ENCODE data around the gene SMCR8. TPM values are rescaled to one million over a fixed set of nuclear protein-coding genes. Genes with fewer than 3 reads are reported as not detected.

The SMCR8 gene
- total and polyA plus RNA-seq, 2 of the 13 experiments (the other 11 are each of a cell fraction or from before 2014, with no cell fraction given), result 7.6 to 11.8 TPM

- TF ChIP-seq TEAD3 (CRISPR knock-in tag; optimal IDR thresholded peaks at IDR 0.05; ENCODE audit: borderline replicate concordance), result no peak
- 0 out of 2 replicates have a peak, but pooled peaks have one; percentile 33 for TF ChIP-seq MTF2 (CRISPR knock-in tag; IDR thresholded peaks at IDR 0.05; ENCODE audit: borderline replicate concordance)
- TF ChIP-seq ATF5 (CRISPR knock-in tag; IDR thresholded peaks at IDR 0.05; ENCODE audit: low read depth), result no peak
- TF ChIP-seq, protein P1, sequence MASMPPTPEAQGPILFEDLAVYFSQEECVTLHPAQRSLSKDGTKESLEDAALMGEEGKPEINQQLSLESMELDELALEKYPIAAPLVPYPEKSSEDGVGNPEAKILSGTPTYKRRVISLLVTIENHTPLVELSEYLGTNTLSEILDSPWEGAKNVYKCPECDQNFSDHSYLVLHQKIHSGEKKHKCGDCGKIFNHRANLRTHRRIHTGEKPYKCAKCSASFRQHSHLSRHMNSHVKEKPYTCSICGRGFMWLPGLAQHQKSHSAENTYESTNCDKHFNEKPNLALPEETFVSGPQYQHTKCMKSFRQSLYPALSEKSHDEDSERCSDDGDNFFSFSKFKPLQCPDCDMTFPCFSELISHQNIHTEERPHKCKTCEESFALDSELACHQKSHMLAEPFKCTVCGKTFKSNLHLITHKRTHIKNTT (CRISPR knock-in tag; IDR thresholded peaks at IDR 0.05), result no peak
- TF ChIP-seq, protein P2, sequence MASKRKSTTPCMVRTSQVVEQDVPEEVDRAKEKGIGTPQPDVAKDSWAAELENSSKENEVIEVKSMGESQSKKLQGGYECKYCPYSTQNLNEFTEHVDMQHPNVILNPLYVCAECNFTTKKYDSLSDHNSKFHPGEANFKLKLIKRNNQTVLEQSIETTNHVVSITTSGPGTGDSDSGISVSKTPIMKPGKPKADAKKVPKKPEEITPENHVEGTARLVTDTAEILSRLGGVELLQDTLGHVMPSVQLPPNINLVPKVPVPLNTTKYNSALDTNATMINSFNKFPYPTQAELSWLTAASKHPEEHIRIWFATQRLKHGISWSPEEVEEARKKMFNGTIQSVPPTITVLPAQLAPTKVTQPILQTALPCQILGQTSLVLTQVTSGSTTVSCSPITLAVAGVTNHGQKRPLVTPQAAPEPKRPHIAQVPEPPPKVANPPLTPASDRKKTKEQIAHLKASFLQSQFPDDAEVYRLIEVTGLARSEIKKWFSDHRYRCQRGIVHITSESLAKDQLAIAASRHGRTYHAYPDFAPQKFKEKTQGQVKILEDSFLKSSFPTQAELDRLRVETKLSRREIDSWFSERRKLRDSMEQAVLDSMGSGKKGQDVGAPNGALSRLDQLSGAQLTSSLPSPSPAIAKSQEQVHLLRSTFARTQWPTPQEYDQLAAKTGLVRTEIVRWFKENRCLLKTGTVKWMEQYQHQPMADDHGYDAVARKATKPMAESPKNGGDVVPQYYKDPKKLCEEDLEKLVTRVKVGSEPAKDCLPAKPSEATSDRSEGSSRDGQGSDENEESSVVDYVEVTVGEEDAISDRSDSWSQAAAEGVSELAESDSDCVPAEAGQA (IDR thresholded peaks at IDR 0.05; ENCODE audit: low read depth), result no peak
- TF ChIP-seq, protein P2 (CRISPR knock-in tag; IDR thresholded peaks at IDR 0.05; ENCODE audit: borderline replicate concordance), result peak; percentile 91
- TF ChIP-seq ZNF546 (CRISPR knock-in tag; conservative IDR thresholded peaks at IDR 0.05), result peak; percentile 93
- TF ChIP-seq GTF3A (CRISPR knock-in tag; conservative IDR thresholded peaks at IDR 0.05), result no peak
- peak; percentile 51; the same call in 1 of the 2 replicates for TF ChIP-seq ZNF225 (CRISPR knock-in tag; IDR thresholded peaks at IDR 0.05)
- TF ChIP-seq RBFOX2 (IDR thresholded peaks at IDR 0.05; ENCODE audit: low read depth, low read length), result peak; percentile 94
- TF ChIP-seq, protein P3, sequence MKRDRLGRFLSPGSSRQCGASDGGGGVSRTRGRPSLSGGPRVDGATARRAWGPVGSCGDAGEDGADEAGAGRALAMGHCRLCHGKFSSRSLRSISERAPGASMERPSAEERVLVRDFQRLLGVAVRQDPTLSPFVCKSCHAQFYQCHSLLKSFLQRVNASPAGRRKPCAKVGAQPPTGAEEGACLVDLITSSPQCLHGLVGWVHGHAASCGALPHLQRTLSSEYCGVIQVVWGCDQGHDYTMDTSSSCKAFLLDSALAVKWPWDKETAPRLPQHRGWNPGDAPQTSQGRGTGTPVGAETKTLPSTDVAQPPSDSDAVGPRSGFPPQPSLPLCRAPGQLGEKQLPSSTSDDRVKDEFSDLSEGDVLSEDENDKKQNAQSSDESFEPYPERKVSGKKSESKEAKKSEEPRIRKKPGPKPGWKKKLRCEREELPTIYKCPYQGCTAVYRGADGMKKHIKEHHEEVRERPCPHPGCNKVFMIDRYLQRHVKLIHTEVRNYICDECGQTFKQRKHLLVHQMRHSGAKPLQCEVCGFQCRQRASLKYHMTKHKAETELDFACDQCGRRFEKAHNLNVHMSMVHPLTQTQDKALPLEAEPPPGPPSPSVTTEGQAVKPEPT (CRISPR knock-in tag; IDR thresholded peaks at IDR 0.05; ENCODE audit: low read depth), result no peak; the same call in 1 of the 2 replicates
- peak; percentile 73 for TF ChIP-seq ZNF564 (CRISPR knock-in tag; IDR thresholded peaks at IDR 0.05)
- TF ChIP-seq ZNF17 (CRISPR knock-in tag; IDR thresholded peaks at IDR 0.05), result no peak
- no peak for TF ChIP-seq SMAD9 (CRISPR knock-in tag; IDR thresholded peaks at IDR 0.05)
- TF ChIP-seq MZF1 (CRISPR knock-in tag; IDR thresholded peaks at IDR 0.05; ENCODE audit: borderline replicate concordance), result no peak
- TF ChIP-seq NR2F2 (IDR thresholded peaks at IDR 0.05; ENCODE audit: borderline replicate concordance, low read depth), result no peak
- TF ChIP-seq HOXD1 (CRISPR knock-in tag; IDR thresholded peaks at IDR 0.05), result peak; percentile 82; the same call in 1 of the 2 replicates
These were observed 48.3 kb downstream of the SMCR8 start, which contains the start of gene SHMT1 (continued) for GRCh38 chr17:18363101-18364049.
